Islet precursor cell (in vitro differentiated cells): ENCODE results near the gene ACVR1B.
"Not testable (repeated sequence)": the region's sequence is repeated elsewhere in the genome, so short reads cannot be mapped to it uniquely, and the experiment has no call there.

Experiments
- DNase-seq: peaks from one replicate; pipeline ENCODE4 v3.0.0-alpha.2; 2018

The ACVR1B gene

DNA sequence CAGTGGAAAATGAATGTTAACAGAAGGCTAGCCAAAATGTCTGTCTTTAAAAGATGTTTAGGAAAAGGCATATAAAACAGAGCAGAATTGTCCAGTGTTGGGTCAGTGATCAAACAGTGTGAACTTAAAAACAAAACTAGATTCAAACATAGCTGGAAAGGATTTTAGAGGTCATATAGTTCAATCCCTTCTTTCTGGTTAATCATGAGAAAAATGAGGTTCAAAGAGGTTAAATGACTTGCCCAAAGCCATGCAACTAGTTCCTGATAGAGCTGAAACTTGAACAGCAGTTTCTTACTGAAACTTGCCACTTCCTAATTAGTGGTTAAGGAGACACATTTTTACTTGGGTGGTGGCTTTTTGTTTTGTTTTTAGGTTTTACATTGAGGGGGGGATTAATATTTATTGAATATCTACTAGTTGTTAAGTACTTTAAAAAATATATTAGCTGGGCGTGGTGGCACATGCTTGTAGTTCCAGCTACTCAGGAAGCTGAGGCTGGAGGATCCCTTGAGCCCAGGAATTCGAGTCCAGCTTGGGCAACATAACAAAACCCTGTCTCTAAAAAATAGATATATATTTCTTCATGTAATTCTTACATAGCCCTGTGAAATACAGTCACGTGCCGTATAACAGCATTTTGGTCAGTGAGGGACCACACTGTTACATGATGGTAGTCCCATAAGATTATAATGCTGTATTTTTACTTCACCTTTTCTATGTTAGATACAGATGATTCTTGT, 20.4 kb downstream of the ACVR1B start:
- DNase-seq = no peak

DNA sequence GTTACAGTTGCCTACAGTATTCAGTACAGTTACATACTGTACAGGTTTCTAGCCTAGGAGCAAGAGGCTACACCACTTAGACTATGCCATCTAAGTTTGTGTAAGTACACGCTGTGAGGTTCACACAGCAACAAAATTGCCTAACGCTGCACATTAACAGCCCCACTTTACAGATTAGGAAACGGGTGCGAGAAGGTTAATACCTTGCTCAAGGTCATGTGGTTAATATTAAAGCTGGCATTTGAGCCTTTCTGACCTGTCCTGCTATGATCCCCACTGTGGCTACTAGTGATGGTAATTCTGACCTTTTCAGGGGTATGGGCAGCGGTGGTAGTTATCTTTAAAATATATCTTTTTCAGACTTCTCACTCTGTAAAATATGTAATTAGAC, 20.9 kb downstream of the ACVR1B start:
- DNase-seq = no peak

DNA sequence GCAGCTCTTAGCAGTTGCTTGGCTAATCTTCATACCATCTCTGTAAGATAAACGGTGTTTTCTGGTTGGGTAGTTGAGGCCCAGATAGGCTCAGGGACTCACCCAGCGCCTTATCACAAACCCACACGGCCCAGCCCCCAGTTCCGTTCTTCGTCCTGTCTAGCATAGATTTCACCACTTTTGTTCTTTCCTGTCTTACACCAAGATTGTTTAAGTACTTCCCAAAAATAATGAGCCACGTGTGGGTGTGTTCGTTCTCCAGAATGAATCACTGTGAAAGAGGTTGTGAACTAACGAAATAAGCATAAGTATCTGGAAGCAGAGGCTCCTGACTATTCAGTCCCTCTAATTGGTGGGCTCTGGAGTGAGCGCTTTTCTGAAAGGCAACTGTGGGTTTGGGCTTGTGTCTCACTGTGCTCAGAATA, 21.4 kb downstream of the ACVR1B start:
- no peak for DNase-seq

DNA sequence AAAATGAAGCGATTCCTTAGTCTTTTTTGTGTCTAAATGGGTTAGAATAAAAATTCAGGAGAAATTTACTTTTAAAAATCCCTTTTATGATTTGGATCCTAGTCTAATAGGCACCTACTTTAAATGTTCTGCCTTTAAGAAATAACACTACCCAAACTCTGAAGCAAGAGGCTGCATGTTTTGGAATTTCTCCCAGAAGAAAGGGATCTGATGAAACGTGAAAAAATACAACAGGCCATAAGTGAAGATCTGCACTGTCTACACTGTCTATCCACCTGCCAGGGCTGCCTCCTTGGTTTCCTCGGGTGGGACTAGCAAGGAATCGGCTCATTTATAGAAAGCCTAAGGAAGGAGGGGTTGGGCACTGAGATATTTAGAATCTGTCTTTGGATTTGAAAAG, 22.1 kb downstream of the ACVR1B start:
- no peak for DNase-seq

DNA sequence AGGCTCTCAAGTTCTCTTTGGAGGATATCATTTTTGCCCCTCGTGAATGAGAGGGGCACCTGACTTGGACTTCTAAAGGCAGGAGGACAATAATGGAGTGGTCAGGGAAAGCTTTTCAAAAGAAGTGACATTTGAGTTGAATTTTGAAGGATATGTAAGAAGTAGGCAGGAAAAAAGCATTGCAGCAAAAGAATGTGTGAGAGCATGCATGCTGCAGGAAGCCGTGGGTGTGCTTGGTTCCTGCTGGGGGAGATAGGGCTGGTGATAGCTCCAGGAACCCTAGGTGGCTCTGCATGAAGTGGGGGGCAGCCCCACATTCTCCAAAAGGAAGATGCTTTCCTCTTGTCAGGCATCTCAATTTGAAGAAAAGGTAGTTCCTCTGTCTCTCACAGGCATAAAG, 23.1 kb downstream of the ACVR1B start:
- no peak for DNase-seq

DNA sequence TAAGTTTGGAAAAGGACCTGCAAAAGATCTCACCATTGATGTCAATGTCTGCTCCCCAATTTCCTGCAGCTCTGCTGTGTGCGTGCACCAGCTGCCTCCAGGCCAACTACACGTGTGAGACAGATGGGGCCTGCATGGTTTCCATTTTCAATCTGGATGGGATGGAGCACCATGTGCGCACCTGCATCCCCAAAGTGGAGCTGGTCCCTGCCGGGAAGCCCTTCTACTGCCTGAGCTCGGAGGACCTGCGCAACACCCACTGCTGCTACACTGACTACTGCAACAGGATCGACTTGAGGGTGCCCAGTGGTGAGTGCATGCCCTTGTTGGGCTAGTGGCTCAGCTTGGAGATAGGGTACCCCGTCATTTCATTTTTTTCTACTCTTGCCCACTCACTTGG, 23.7 kb downstream of the ACVR1B start:
- DNase-seq = no peak

DNA sequence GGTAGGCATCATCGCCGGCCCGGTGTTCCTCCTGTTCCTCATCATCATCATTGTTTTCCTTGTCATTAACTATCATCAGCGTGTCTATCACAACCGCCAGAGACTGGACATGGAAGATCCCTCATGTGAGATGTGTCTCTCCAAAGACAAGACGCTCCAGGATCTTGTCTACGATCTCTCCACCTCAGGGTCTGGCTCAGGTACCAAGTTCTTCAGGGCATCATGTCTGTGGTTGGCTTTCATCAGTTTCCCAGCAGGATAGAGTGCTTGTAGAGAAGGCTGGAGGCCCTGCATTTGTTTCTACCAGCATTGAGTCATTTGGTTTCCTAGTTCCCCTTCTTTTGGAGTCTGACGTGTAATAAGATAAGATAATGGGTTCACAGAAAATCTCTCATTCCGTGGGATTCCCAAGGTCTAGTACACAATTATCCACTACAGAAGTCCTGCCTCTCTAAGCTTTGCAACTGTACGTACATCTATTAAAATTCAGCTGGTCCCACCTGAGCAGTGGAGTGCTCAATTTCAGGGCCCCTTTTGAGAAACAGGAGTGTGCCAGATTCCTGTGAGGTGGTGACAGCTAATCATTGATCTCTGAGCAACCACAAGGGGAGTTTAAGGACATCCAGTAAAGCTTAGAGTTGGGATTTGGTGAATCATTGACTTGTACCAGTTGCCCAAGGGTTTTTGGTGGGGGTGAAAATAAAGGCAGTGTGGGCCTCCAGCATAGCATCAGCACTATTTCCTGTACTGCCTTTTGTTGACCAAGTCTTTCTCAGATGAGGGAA, 25.1 kb downstream of the ACVR1B start:
- no peak for DNase-seq

DNA sequence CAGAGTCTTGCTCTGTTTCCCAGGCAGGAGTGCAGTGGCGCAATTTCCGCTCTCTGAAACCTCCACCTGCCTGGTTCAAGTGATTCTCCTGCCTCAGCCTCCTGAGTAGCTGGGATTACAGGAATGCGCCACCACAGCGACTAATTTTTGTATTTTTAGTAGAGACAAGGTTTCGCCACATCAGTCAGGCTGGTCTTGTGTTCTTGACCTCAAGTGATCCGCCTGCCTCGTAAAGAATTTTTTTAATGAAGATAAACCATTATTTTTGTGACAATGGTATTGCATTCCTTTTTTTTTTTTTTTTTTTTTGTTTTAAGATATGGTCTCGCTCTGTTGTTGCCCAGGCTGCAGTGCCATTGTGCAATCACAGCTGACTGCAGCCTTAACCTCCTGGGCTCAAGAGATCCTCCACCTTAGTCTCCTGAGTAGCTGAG, 25.8 kb downstream of the ACVR1B start:
- DNase-seq = no peak

DNA sequence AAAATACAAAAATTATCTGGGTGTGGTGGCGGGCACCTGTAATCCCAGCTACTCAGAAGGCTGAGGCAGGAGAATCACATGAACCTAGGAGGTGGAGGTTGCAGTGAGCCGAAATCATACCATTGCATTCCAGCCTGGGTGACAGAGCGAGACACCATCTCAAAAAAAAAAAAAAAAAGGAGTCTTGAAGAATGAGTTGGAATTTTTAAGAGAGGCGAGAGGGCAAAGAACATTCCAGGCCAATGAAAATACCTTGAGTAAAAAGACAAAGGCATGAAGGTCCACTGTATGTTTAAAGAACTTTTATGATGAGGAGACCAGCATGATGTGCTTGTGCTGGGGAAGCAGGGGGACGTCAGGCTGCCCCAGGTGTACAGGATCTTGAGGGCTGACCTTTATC, 27.8 kb downstream of the ACVR1B start:
- not testable (repeated sequence) for DNase-seq

DNA sequence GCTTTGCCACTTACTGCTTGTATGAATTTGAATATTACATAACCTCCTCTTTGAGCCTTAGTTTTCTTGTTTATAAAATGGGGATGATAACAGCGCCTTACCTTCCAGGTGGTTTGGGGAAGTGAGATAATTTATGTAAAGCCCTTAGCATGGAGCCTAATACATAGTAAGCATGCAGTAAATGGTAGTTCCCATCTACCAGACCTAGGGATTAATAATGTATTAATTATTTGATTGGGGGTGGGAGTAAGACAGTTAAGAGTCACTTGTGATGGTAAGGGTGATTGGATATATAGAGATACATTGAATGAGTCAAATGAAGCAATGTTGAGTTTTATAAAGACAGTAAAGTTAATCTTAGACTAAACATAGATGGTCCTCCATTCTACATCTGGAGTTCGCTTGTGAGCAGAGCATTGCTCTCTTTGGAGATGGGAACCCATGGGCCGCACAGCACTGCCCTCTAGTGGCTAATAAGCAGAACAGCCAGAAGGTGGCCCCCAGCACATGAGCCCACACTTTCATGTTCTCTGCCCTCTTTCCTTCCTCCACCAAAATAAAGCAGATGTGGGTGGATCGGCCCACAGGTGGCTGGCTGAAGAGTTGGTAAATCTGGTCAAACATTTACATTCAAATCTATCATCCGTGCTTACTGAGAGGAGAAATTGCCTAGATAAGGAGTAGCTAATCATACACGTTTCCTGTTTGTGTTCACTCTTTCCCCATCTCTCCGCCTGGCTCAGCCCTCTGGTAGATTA, 28.7 kb downstream of the ACVR1B start:
- DNase-seq = peak; percentile 83

DNA sequence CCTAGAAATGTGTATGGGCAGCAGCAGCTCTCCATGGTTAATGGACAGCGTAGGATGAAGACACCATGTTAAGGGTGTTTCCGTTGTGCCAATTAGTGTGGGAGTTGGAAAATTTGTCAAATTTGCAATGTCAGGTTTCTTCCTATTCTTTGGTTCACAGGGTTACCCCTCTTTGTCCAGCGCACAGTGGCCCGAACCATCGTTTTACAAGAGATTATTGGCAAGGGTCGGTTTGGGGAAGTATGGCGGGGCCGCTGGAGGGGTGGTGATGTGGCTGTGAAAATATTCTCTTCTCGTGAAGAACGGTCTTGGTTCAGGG, 29.3 kb downstream of the ACVR1B start:
- DNase-seq = no peak

DNA sequence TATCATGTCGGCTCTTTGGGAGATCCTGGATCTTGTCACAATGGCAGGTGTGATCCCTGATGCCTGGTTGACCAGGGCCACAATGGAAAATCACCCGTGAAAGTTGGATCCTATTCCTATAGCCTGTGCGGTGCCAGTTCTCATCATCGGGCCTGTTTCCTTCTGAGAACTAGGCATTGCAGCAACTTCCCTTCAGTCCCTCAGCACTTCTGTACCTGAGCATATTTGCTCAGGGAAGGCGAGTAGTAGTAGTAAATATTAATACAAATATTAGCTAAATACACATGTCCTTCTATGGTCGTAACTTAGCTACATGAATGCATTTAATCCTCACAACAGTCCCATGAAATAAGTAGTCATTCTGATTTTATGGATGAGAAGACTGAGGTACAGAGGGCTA, 33.2 kb downstream of the ACVR1B start:
- DNase-seq = no peak

DNA sequence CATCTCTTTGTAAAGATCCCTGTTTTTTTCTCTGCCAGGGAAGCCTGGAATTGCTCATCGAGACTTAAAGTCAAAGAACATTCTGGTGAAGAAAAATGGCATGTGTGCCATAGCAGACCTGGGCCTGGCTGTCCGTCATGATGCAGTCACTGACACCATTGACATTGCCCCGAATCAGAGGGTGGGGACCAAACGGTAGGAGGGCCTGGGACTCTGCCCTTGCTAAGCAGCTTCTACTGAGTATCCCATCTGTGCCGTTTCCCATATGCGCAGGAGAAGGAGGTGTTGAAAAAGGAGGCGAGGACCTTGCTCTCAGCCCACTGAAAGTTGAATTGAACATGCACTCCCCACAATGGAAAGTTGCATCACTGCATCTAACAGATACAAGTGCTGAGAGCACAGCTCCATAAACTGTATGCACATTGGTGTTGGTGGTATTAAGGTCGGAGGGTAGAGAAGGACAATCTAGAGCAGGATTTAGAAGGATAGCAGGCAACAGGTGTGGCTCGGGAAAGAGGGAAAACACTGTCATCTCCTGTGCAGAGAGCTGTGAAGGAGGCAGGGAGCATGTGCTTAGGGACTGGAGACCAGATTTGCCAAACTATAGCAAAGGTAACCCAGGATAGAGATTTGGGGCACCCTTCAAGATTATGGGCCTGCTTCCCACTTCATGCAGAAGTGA, 33.8 kb downstream of the ACVR1B start:
- no peak for DNase-seq

DNA sequence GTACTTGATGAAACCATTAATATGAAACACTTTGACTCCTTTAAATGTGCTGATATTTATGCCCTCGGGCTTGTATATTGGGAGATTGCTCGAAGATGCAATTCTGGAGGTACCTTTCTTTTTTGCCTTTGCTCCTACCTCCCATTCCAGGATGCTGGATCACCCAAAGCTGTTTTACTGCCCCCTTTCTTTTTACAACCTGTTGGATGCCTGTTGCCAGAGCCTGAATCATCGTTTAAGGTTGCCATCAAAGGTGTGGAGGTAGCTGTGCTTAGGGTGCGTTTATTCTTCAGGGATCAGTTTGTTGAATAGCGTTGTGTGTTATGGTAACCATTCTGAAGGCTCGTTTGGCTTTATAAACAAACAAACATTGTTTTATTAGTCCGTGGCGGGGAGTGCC, 35.3 kb downstream of the ACVR1B start:
- no peak for DNase-seq

DNA sequence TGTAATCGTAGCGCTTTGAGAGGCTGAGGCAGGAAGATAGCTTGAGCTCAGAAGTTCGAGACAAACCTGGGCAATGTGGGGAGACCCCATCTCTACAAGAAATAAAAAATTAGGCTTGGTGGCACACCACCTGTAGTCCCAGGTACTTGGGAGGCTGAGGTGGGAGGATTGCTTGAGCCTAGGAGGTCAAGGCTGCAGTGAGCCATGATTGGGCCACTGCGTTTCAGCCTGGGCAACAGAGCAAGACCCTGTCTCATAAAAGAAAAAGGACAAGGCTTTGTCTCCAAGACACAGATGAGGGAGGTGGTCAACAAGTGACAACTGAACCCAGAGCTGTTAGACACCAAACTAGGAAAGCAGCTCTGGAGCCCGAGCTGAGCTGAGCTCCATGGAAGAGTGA, 40.7 kb downstream of the ACVR1B start:
- peak; percentile 54 for DNase-seq

DNA sequence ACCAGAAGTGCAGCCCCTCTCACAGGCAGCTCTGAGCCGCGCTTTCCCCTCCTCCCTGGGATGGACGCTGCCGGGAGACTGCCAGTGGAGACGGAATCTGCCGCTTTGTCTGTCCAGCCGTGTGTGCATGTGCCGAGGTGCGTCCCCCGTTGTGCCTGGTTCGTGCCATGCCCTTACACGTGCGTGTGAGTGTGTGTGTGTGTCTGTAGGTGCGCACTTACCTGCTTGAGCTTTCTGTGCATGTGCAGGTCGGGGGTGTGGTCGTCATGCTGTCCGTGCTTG, 43.0 kb downstream of the ACVR1B start:
- DNase-seq = peak; percentile 63

DNA sequence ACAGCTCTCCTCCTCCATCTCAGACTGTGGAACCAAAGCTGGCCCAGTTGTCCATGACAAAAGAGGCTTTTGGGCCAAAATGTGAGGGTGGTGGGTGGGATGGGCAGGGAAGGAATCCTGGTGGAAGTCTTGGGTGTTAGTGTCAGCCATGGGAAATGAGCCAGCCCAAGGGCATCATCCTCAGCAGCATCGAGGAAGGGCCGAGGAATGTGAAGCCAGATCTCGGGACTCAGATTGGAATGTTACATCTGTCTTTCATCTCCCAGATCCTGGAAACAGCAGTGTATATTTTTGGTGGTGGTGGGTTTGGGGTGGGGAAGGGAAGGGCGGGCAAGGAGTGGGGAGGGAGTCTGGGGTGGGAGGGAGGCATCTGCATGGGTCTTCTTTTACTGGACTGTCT, 43.5 kb downstream of the ACVR1B start:
- peak; percentile 84 for DNase-seq

DNA sequence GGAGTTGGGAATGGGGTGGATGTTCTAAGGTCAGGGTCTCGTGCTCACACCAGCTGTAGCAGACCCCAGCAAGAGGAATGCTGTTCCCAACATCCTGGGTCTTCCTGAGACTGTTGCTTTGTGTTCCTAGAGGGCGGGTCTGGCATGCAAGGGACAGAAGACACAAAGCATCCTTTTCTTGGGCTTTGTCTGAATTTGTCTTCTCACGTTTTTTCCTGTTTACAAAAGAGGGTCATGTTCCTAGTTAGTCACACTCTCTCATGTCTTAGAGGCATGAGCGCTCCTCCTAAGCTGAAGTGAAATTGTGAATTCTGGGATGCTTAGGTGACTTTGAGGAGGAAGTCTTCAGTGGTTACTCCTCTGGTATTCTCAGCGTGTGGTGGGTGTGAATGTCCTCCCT, 45.6 kb downstream of the ACVR1B start:
- no peak for DNase-seq

DNA sequence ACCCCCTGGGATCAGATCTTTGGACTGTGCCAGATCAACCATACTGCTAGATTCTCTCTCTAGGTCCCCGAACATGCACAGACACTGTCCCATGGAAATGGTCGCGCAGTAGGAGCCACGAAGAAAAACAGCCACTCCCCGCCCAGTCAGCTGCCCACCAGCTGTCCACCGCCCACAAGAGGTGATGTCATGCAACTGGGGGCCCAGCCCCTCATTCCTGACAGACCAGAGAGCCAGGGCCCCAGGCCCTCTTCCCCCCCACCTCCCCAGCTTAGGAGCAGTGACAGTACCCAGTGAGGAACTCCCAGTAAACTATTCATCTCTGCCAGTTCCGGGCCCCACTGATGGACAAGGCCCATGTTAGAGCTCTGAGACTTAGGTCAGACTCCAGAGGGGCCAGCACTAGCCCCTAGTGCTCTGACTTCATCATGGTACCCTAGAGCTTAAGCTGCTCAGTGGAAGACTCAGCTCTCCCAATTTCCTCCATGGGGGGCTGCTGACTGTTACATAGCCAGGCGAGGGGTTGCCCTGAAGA, 51.6 kb downstream of the ACVR1B start:
- DNase-seq = no peak

DNA sequence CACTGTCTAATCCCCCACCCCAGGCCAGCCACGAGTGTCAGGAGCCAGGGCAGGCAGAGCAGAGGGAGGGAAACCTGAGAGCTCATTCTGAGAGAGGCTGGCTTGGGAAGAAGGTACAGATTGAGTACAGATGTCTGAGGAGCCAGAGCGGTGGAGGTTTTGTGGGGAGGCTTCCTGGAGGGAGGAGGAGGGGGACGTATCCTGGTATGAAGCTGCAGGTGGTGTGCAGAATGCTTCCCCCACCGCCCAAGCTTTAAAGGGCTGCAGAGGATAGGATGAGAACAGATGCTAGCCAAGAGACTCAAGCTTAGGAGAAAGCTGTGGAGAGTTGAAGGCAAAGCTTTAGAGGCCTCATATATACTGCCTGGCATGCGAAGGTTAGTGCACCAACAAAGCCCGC, 52.1 kb downstream of the ACVR1B start:
- DNase-seq = no peak

DNA sequence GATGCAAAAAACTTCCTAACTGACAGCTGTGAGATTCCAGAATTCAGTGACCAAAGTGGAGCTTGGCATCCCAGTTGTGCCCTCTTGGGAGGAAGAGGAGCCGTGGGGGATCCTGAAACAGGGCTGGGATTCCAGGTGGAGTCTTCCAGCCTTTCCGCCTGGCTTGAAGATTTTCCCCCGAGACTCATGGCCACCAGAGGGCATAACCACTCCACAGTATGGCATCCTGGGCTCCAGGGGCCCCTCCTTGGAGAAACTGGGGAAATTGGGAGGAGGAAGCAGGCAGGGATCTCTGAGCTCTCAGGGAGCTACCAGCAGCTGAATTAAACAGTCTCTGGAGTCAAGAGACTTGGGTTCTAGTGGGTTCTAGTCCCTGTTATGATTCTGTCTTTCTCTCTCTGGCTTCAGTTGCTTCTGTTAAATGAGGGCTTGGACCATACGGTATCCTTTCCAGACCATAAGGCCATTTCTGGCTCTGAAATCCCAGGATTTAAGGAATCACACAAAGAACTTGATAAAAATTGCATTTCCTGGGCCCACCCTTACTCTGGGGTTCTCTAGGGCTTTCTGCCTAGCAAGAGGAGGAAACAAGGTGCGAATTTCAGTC, 52.6 kb downstream of the ACVR1B start:
- peak; percentile 90 for DNase-seq

DNA sequence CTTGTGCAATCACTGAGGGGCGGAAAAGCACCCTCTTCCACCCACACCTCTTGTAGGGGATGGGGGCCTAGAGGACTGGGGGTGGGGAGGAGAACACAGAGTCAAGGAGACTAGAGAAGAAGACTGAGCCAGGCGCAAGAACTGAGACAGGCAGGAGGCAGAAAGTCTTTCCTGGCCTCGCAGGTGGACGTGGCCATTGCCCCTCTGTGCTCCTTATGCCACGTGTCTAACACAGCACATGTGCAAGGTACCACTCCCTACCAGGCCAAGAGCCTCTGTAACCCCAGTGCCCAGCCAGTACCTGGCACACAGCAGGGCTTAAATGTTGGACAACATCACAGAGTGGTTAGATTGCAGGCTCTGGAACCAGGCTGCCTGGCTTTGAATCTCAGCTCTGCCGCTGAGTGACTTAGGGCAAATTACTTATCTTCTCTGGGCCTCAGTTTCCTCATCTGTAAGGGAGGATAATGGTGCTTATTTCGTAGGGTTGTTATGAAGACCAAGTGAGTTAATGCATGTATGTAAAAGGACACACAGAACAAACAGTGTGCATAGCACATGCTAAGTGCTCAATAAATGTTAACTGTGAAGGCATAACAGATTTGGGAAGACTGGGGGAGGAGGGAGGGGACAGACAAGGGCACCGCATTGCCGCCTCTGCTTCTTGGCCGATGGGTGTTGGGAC, 53.9 kb downstream of the ACVR1B start:
- DNase-seq = no peak
